Ovary (tissue), 3 donors: Measurements from ENCODE around the gene CNNM2.

Experiments
- CTCF ChIP-seq, 3 donors: fragments of 450-650 bp in 2 of 3; fragments of 200-600 bp in 1 of 3; IDR thresholded peaks; one replicate each; pipeline versions ENCODE4 v1.5.1 to v1.8.0; 2016 to 2022; ENCODE audit warnings: antibody characterized with exemption in 3 of 3, mild to moderate bottlenecking in 1 of 3
- POLR2A ChIP-seq: fragments of 450-650 bp; IDR thresholded peaks from one replicate; pipeline ENCODE4 v1.6.1; 2017; ENCODE audit warnings: antibody characterized with exemption, mild to moderate bottlenecking, moderate library complexity
- donor health status: DM: no; HTN: no; CAD: no.

GRCh38 chr10:102919246-102919959, 1.3 kb downstream of the CNNM2 start:
- TF ChIP-seq CTCF (IDR thresholded peaks at IDR 0.05), result no peak
- TF ChIP-seq POLR2A, result no peak
